ENCODE measurements around the gene INCA1. TPM values are rescaled to one million over a fixed set of nuclear protein-coding genes. Genes with fewer than 3 reads are reported as not detected.

INCA1 gene
- polyA plus RNA-seq, 1 of the 3 experiments (the other 2 are of a cell fraction), result 1.2 TPM

DNA sequence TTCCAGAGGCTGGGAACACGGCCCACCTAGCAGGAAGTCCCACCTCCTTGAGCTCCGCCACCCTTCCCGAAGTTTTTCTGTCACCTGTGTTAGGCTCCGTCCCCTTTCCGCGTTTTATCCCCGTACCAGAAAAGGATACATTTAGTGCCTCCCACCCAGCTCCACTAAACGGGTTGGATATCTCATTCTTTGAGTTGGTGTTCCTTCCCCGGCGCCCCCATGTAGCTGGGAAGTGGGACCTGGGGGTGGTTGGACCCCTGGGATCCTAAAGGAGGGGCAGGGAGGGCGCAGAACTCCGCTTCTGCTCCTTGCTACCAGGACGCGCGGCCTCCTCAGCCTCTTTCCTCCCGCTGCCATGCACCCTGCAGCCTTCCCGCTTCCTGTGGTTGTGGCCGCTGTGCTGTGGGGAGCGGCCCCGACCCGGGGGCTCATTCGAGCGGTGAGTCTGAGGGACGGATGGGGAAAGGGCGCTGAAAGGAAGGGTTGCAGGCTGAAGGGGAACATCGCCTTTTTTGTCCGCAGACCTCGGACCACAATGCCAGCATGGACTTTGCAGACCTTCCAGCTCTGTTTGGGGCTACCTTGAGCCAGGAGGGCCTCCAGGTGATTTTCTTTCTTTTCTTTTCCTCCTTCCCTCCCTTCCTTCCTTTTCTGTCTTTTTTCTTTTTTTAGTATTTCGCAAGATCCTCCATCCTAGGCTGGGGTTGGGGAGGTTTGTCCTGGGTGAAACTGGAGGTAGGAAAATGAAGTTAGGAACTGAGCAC, 56.6 kb downstream of the INCA1 start:
- H4K20me1 ChIP-seq (ENCODE audit: insufficient read depth), result peaks cover 27% of the 10 kb centered on the region
- peak overlapping the region; percentile 94 to 98 for H3K27ac ChIP-seq (ENCODE audit: low read depth in 2 of 2, low read length in 1 of 2)
- ChIA-PET CTCF (interaction anchor here (1.0 to 3.9 kb wide), 7 partner anchors 8 to 121 kb away, joined by 3 to 29 read pairs (median 3); partner anchors contain the start of genes CHRNE, PFN1 and SPAG7), POLR2A (interaction anchor here (0.8 to 2.0 kb wide), 4 partner anchors 11 to 40 kb away, joined by 3 to 35 read pairs (median 17); partner anchors contain the start of genes ENO3 and SPAG7)
- WGBS (ENCODE audit: low lambda C conversion rate), result under 1% methylated on average over 27 of the region's 29 CpGs
- H3K9me2 ChIP-seq, result no peaks in the 10 kb centered on the region
- H2AFZ ChIP-seq (ENCODE audit: low read depth), result peak overlapping the region; percentile 74
- peaks cover 22 to 34% of the 10 kb centered on the region in 2 experiments for H3K4me1 ChIP-seq (ENCODE audit: control insufficient read depth in 1 of 2, insufficient read depth in 2 of 2, low read depth in 1 of 2, low read length in 1 of 2)
- H3K9ac ChIP-seq, result peak overlapping the region; percentile 83
- no peaks in the 10 kb centered on the region for H3K9me3 ChIP-seq
- peak overlapping the region; percentile 80 to 86 for H3K4me3 ChIP-seq (ENCODE audit: low read depth in 2 of 2, low read length in 1 of 2)
- peaks cover 49% of the 10 kb centered on the region for H3F3A ChIP-seq (replicated peaks; ENCODE audit: insufficient read depth)
- peaks cover 30 to 43% of the 10 kb centered on the region in 2 experiments for H3K36me3 ChIP-seq (replicated peaks in 1 of 2; ENCODE audit: control insufficient read depth in 1 of 2, insufficient read depth in 2 of 2, low read length in 1 of 2)
- H3K27me3 ChIP-seq (ENCODE audit: insufficient read depth), result no peaks in the 10 kb centered on the region
- peak overlapping the region; percentile 97 for H3K4me2 ChIP-seq
- TF ChIP-seq GABPA (IDR thresholded peaks at IDR 0.05; ENCODE audit: low read depth) (peak; percentile 89), RCOR1 (IDR thresholded peaks at IDR 0.05; ENCODE audit: low read length) (no peak), FOXM1 (IDR thresholded peaks at IDR 0.05; ENCODE audit: low read depth) (no peak), MEF2A (IDR thresholded peaks at IDR 0.05; ENCODE audit: borderline replicate concordance, low read depth) (no peak), CHD2 (IDR thresholded peaks at IDR 0.05; ENCODE audit: low read length, partially characterized antibody) (no peak), FOXJ3 (CRISPR knock-in tag; IDR thresholded peaks at IDR 0.05) (no peak), ELF1 (IDR thresholded peaks at IDR 0.05) (peak; percentile 60), RAD21 (IDR thresholded peaks at IDR 0.05; ENCODE audit: low read length) (no peak), JUND (IDR thresholded peaks at IDR 0.05) (no peak; the same call in 1 of the 2 replicates), TAF1 (IDR thresholded peaks at IDR 0.05; ENCODE audit: borderline replicate concordance, low read depth, low read length) (peak; percentile 9), FOSL2 (IDR thresholded peaks at IDR 0.05; ENCODE audit: borderline replicate concordance, low read depth) (no peak), TCF12 (IDR thresholded peaks at IDR 0.05) (no peak), MXI1 (IDR thresholded peaks at IDR 0.05; ENCODE audit: low read depth, low read length) (peak; percentile 60), POLR2AphosphoS5 (IDR thresholded peaks at IDR 0.05; ENCODE audit: low read depth, low read length) (peak; percentile 44; the same call in 1 of the 2 replicates)
- TF ChIP-seq, protein P1, sequence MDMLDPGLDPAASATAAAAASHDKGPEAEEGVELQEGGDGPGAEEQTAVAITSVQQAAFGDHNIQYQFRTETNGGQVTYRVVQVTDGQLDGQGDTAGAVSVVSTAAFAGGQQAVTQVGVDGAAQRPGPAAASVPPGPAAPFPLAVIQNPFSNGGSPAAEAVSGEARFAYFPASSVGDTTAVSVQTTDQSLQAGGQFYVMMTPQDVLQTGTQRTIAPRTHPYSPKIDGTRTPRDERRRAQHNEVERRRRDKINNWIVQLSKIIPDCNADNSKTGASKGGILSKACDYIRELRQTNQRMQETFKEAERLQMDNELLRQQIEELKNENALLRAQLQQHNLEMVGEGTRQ (IDR thresholded peaks at IDR 0.05; ENCODE audit: borderline replicate concordance, low read depth, low read length), result no peak
- TF ChIP-seq, protein P2, sequence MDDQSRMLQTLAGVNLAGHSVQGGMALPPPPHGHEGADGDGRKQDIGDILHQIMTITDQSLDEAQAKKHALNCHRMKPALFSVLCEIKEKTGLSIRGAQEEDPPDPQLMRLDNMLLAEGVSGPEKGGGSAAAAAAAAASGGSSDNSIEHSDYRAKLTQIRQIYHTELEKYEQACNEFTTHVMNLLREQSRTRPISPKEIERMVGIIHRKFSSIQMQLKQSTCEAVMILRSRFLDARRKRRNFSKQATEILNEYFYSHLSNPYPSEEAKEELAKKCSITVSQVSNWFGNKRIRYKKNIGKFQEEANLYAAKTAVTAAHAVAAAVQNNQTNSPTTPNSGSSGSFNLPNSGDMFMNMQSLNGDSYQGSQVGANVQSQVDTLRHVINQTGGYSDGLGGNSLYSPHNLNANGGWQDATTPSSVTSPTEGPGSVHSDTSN (IDR thresholded peaks at IDR 0.05), result no peak
- TF ChIP-seq, protein P3, sequence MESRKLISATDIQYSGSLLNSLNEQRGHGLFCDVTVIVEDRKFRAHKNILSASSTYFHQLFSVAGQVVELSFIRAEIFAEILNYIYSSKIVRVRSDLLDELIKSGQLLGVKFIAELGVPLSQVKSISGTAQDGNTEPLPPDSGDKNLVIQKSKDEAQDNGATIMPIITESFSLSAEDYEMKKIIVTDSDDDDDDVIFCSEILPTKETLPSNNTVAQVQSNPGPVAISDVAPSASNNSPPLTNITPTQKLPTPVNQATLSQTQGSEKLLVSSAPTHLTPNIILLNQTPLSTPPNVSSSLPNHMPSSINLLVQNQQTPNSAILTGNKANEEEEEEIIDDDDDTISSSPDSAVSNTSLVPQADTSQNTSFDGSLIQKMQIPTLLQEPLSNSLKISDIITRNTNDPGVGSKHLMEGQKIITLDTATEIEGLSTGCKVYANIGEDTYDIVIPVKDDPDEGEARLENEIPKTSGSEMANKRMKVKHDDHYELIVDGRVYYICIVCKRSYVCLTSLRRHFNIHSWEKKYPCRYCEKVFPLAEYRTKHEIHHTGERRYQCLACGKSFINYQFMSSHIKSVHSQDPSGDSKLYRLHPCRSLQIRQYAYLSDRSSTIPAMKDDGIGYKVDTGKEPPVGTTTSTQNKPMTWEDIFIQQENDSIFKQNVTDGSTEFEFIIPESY (IDR thresholded peaks at IDR 0.05; ENCODE audit: borderline replicate concordance, low read depth), result no peak
- TF ChIP-seq, protein P4, sequence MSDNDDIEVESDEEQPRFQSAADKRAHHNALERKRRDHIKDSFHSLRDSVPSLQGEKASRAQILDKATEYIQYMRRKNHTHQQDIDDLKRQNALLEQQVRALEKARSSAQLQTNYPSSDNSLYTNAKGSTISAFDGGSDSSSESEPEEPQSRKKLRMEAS (IDR thresholded peaks at IDR 0.05; ENCODE audit: low read depth), result peak; percentile 41; the same call in 1 of the 2 replicates
- peaks cover 70% of the 10 kb centered on the region for H3K79me2 ChIP-seq (ENCODE audit: insufficient read depth)
- peak; percentile 85 for DNase-seq
